Stimulated activated CD8-positive, alpha-beta memory T cell treated with anti-CD3 and anti-CD28 coated beads, Interleukin-2, amount 100 ng/mL, for 1 hour (primary cell): ENCODE results near the gene ANKMY1.

Source experiments
- DNase-seq, 2 donors: peaks; one replicate each; pipeline ENCODE4 v3.0.0-alpha.2; 2020; ENCODE audit warnings: low read depth in 2 of 2

ANKMY1 gene

DNA sequence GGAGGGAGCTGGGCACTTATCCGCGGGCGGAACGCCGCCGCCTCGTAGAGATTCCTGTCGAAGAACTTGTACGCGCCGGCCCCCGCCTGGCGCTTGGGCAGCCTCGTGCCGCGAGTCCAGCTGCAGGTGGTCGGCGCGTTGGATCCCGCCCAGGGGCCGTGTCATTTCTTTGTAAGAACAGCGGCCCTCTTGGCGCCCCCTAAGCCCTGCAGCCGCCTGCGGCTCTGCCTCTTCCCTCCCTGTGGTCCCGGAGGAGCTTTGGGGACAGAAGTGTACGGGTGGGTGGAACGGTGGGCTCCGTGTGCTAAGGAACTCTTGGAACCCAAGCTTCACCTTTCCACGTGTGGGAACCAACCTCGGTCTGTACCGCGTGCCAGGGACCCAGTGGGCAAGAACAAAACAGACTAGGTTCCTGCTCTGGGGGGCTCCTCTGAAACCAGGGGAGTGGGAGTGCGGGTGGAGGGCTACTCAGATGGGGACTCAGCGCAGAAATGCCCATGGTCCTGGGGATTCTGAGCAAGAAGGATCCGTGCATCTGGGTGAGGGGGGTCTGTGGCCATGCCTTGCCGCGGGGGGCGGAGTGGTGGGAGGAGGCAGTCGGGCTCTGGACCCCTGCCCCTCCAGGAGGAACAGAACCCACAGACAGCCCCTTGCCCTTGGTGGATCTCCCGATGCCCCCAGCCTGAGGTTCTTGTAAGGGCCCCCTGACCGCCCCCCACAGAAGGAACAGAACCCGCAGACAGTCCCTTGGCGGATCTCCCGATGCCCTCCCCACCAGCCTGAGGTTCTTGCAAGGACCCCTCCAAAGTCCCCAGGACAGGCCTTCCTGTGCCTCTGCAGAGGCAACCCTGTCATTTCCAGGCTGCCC lies 120.9 kb downstream of the ANKMY1 start:
- DNase-seq = no peak

DNA sequence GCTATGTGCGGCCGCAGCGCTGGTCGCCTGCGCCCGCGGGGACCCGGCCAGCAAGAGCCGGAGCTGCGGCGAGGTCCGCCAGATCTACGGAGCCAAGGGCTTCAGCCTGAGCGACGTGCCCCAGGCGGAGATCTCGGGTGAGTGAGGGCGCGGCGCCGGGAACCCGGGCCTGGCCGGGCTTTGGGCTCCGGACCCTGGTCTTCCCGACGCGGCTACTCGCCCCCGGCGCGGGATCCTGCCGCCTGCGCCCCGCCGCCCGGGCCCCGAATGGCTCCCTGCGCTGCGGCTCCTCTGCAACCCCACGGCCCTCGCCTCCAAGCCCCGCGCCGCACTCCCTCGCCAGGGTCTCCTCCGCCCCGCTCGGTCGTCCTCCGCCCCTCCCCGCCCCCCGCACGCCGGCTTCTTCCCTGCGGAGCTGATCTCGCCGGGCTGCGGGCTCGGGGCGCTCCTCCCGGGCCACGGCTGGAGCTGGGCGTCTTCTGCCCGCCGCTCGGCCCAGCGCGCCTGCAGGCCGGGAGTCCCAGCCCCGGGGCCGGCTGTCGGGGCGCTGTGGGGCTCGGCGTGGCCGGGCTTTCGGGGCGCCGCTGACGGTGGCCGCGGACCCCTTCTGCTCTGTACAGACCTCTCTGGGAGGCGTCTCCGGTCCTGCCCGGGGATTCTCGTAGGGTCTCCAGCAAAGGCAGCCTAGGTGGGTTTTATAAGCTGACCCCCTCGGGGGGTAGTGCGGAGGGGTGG lies 121.7 kb downstream of the ANKMY1 start:
- DNase-seq = no peak

DNA sequence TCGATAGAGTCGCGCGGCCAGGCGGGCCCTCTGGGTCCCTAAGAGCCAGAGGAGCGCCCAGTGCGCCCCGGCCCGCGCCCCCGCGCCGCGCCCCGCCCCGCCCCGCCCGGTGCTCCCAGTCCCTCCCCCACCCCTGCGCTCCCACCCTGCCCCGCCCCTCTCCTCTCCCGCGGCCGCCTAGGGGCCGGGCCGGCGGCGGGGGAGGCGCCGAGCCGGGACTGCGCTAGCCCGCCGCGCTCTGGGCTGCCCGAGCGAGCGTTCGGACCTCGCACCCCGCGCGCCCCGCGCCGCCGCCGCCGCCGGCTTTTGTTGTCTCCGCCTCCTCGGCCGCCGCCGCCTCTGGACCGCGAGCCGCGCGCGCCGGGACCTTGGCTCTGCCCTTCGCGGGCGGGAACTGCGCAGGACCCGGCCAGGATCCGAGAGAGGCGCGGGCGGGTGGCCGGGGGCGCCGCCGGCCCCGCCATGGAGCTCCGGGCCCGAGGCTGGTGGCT lies 122.3 kb downstream of the ANKMY1 start, which contains the start of gene GPC1:
TSS of gene GPC1 (plus strand) at position 207 of the 491 bp plus-strand sequence. CDS start at position 463, 256 bp downstream.
- DNase-seq = peak; percentile 14 to 45

- peak; percentile 74 to 88 for DNase-seq
Observed at GRCh38 chr2:240434728-240435456, 122.9 kb downstream of the ANKMY1 start.

DNA sequence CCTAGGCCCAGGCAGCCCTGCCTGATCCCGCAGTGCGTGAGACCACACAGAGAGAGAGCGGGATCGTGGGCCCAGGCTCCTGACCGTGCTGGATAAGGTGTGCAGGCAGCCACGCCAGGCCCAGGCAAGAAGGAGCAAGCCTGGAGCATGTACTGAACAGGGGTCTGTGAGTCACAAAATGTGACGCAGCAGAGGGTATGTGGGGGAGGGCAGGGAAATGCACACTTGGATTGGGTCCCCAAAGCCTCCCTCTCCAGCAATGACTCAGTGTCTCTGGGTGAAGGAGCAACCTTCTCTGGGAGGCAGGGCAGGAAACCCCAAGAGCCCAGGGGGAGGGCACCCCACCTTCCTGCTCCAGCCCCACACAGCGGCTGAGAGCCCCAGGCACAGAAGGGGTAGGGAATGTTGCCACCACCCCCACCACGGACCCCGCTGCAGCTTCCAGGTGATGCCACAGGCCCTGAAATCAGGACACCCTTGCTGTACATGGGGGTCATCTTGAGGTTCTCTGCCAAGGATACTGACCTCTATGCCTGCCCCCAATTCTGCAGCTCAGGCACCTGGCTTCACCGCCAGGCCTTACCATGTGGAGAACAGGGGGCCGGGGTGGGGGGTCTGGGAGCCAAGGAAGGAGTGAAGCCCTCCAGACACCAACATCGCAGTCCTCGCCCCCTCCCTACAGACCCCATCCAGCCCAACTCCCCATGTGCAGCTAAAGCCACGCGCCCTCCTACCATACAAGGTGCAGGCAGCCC lies 123.6 kb downstream of the ANKMY1 start:
- no peak for DNase-seq

DNA sequence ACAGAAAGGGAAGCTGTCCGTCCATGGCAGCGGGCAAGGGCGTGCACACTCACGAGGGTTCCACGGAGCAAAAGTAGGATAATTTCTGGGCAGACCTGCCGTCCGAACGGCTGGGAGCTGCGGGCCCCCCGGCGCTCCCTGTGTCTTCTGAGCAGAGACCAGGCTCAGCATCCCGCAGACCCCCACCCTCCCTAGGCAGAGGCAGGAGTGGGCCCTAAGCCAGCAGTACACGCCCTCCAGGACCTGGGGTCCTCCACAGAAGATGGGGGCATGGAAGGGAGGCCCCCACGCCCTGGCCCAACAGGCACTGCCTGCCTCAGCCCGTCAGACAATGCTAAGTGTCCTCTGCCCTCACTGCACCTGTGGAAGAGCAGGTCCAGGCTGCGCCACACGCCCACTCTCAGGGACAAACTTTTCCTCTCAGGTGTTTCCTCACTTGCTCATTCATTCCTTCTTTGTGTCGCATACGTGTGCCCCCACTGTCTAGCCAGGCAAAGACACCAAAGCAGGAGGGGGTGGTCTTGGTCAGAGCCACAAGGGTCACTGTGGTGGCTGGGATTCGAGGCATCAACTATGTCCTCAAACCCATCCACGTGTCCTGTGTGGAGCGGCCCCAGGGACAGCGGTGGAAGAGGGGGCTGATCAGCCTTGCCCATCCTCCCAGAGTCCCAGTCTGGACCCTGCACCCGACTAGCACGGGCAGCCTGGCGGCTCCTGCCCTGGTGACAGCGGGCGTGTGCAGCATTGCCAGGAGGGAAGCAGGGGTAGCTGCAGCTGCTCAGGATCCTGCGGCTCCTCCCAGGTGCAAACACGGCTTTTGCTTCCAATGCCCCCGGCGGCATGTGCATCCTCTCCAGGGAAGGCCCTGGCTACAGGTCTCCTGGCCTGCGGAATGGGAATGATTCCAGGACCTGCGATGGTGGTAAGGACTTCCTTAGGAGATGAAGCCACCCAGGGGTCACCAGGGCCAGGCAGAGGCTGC lies 124.7 kb downstream of the ANKMY1 start:
- no peak for DNase-seq

- DNase-seq = no peak
Observed at GRCh38 chr2:240432430-240432819, 125.4 kb downstream of the ANKMY1 start.

GRCh38 chr2:240431661-240432424 lies 125.9 kb downstream of the ANKMY1 start:
- no peak for DNase-seq

- DNase-seq = no peak
Observed at GRCh38 chr2:240431271-240431660, 126.5 kb downstream of the ANKMY1 start.

GRCh38 chr2:240430595-240430994 lies 127.2 kb downstream of the ANKMY1 start:
- DNase-seq = no peak

DNA sequence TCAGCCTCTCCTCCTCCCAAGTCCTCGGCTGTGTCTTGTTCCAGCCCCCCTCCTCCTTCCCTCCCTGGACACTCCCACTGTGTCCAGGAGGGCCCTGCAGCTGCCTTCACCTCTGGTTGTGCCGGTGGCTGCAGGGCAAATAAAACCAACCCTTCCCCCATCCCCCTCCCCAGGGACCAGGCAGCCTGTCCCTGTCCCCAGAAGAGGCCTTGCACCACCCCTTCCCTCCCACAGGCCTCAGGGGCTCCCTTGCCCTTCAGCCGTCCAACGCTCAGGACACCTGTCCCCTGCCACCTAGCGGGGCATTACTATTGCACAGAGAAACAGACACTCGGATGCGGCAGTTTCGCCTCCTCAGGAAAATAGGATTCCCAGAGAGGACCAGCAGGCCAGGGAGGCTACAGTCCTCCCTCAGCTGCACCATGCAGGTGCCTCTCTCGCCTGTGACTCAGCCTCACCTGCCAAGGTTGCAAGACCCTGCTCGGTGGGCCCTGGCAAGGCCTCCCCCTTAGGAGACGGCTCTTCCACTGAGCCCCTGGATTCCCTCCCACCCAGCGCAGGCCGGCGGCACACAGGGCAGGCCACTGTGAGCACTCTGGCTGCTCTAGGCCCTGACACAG lies 127.8 kb downstream of the ANKMY1 start:
- DNase-seq = no peak
